PC-9 (cell line): ENCODE results near the gene PELI1. TPM values are rescaled to one million over a fixed set of nuclear protein-coding genes. Genes with fewer than 3 reads are reported as not detected.
A peak's percentile ranks its signal among the peaks of the same experiment; 100 is the strongest.

Experiments
- BruUV-seq: library from RNA; stranded (reverse); fragments of 400-500 nt; replicated peaks from 2 replicates; lab custom pipeline; 2021; lab: Mats Ljungman, UMichigan
- CTCF ChIA-PET: fragments of 300-600 bp; sonication (Branson Sonifier 250); formaldehyde crosslinking; loops from one replicate; lab custom pipeline; 2022; ENCODE audit warnings: antibody characterized with exemption; lab: Charles Lee
- POLR2A ChIA-PET: fragments of 300-600 bp; sonication (Branson Sonifier 250); formaldehyde crosslinking; loops from one replicate; lab custom pipeline; 2022; ENCODE audit warnings: antibody characterized with exemption; ENCODE audit not compliant: unreplicated experiment; lab: Charles Lee
- DNase-seq, 2 experiments: peaks; one replicate each; pipeline versions ENCODE4 v3.0.0 to v3.0.0-alpha.2; 2015 to 2022; ENCODE audit warnings: mixed read lengths in 1 of 2
- H2AFZ ChIP-seq: fragments of 200-600 bp; sonication (generic); 2 replicates; pipeline ENCODE4 v1.8.1; 2017; ENCODE audit warnings: antibody characterized with exemption
- H3F3A ChIP-seq: fragments of 200-600 bp; sonication (generic); 2 replicates; pipeline ENCODE4 v1.8.1; 2017; ENCODE audit warnings: antibody characterized with exemption, mild to moderate bottlenecking, low read depth; ENCODE audit not compliant: insufficient read depth
- H3K27ac ChIP-seq: fragments of 200-600 bp; sonication (generic); 2 replicates; pipeline ENCODE4 v1.6.1; 2016; ENCODE audit warnings: mixed run types
- H3K27me3 ChIP-seq: fragments of 200-600 bp; sonication (generic); 2 replicates; pipeline ENCODE4 v1.6.1; 2016; ENCODE audit warnings: low read depth, mixed run types; ENCODE audit not compliant: insufficient read depth
- H3K36me3 ChIP-seq: fragments of 200-600 bp; sonication (generic); 2 replicates; pipeline ENCODE4 v1.6.1; 2016; ENCODE audit warnings: low read depth, mixed run types
- H3K4me1 ChIP-seq: fragments of 200-600 bp; sonication (generic); replicated peaks from 2 replicates; pipeline ENCODE4 v1.6.1; 2016; ENCODE audit warnings: mixed run types; ENCODE audit not compliant: insufficient read depth
- H3K4me2 ChIP-seq: fragments of 200-600 bp; sonication (generic); 2 replicates; pipeline ENCODE4 v1.6.1; 2017; ENCODE audit warnings: mixed run types
- H3K4me3 ChIP-seq: fragments of 200-600 bp; sonication (generic); 2 replicates; pipeline ENCODE4 v1.6.1; 2016; ENCODE audit warnings: mixed run types
- H3K79me2 ChIP-seq: fragments of 200-600 bp; sonication (generic); 2 replicates; pipeline ENCODE4 v1.6.1; 2017; ENCODE audit warnings: low read depth, mixed run types
- H3K9me2 ChIP-seq: fragments of 200-600 bp; sonication (generic); 2 replicates; pipeline ENCODE4 v1.8.1; 2017; ENCODE audit warnings: mild to moderate bottlenecking; ENCODE audit not compliant: insufficient read depth
- H3K9me3 ChIP-seq: fragments of 200-600 bp; sonication (generic); 2 replicates; pipeline ENCODE4 v1.8.1; 2016; ENCODE audit warnings: low read depth; ENCODE audit not compliant: insufficient read depth
- H4K20me1 ChIP-seq: fragments of 200-600 bp; sonication (generic); 2 replicates; pipeline ENCODE4 v1.8.1; 2017; ENCODE audit not compliant: insufficient read depth
- EZH2 ChIP-seq: fragments of 200-600 bp; sonication (generic); IDR thresholded peaks from 2 replicates; pipeline ENCODE4 v1.8.0; 2017; ENCODE audit warnings: antibody characterized with exemption, low read depth
- intact Hi-C: fragments of 100-400 bp; cut with micrococcal nuclease; formaldehyde crosslinking; loops from one replicate; pipeline ENCODE4 v1.10.0; 2022; ENCODE audit not compliant: unreplicated experiment
- total RNA-seq: library from RNA; stranded (reverse); gene quantifications from 2 replicates; pipeline ENCODE4 v1.2.3, GENCODE V29; 2021
- TF ChIP-seq, protein P1 (sequence below): fragments of 200-600 bp; sonication (generic); conservative IDR thresholded peaks from 2 replicates; pipeline ENCODE4 v1.6.1; 2017; ENCODE audit warnings: mixed run types, antibody characterized with exemption, mild to moderate bottlenecking, moderate library complexity

Gene PELI1
- total RNA-seq, 1 experiment from 2014 or later: 32.6 TPM

DNA sequence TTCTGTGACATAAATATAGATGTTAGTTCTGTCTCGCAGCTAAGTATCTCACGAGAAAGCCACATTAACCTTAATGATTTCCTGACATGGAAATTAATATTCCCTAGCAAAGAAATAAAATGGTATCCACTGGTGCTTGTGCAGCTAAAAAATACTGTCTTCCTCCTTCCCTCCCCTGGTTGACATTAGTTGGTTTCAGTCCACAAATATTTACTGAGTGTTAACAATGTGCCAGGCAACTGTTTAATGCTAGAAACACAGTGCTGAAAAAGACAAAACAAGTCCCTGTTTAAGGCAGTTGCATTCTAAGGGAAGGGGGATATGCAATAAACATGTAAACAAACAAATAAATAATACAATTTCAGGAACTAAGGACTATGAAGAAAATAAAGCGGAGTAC lies 80.8 kb downstream of the PELI1 start:
- Histone ChIP-seq H3K9me2 (no peaks in the 10 kb centered on the region), H2AFZ (no peak overlapping the region), H3K27ac (no peak overlapping the region), H3K9me3 (no peaks in the 10 kb centered on the region), H3K79me2 (no peaks in the 10 kb centered on the region), H3K27me3 (no peaks in the 10 kb centered on the region), H3K4me3 (no peak overlapping the region), H3F3A (peaks cover 9% of the 10 kb centered on the region; the same call in 1 of the 2 replicates), H3K4me2 (no peak overlapping the region), H4K20me1 (no peaks in the 10 kb centered on the region), H3K4me1 (peaks cover 19% of the 10 kb centered on the region), H3K36me3 (no peaks in the 10 kb centered on the region)
- POLR2A ChIA-PET: no interaction called here
- no peak for DNase-seq
- intact Hi-C loops: no loop called here
- no TSS peak for BruUV-seq
- CTCF ChIA-PET: no interaction called here
- TF ChIP-seq EZH2: no peak
- TF ChIP-seq, protein P1, sequence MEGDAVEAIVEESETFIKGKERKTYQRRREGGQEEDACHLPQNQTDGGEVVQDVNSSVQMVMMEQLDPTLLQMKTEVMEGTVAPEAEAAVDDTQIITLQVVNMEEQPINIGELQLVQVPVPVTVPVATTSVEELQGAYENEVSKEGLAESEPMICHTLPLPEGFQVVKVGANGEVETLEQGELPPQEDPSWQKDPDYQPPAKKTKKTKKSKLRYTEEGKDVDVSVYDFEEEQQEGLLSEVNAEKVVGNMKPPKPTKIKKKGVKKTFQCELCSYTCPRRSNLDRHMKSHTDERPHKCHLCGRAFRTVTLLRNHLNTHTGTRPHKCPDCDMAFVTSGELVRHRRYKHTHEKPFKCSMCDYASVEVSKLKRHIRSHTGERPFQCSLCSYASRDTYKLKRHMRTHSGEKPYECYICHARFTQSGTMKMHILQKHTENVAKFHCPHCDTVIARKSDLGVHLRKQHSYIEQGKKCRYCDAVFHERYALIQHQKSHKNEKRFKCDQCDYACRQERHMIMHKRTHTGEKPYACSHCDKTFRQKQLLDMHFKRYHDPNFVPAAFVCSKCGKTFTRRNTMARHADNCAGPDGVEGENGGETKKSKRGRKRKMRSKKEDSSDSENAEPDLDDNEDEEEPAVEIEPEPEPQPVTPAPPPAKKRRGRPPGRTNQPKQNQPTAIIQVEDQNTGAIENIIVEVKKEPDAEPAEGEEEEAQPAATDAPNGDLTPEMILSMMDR: no peak

DNA sequence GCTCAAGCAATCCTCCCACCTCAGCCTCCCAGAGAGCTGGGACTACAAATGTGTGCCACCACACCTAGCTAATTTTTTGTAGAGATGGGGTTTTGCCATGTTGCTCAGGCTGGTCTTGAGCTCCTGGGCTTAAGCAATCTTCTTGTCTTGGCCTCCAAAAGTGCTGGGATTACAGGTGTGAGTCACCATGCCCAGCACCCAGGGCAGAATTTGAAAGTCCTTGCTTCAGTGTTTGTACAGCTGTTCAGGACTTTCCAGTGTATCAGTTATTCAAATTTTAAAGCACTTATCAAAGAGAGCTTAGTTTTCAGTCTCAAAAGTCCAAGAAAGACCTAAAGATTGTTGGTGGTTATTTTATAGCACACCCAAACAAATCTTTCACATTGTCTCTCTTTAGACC lies 81.4 kb downstream of the PELI1 start:
- no TSS peak for BruUV-seq
- TF ChIP-seq EZH2: no peak
- TF ChIP-seq, protein P1: no peak
- Histone ChIP-seq H2AFZ (no peak overlapping the region), H3K79me2 (no peaks in the 10 kb centered on the region), H3K4me2 (peak overlapping the region; percentile 22; the same call in 1 of the 2 replicates), H3K4me1 (peaks cover 19% of the 10 kb centered on the region), H3K9me3 (no peaks in the 10 kb centered on the region), H3K4me3 (no peak overlapping the region), H3K27ac (no peak overlapping the region), H3K36me3 (no peaks in the 10 kb centered on the region), H3K9me2 (no peaks in the 10 kb centered on the region), H3F3A (peaks cover 9% of the 10 kb centered on the region; the same call in 1 of the 2 replicates), H3K27me3 (no peaks in the 10 kb centered on the region), H4K20me1 (no peaks in the 10 kb centered on the region)
- ChIA-PET POLR2A (interaction anchor here (0.6 kb wide), 1 partner anchor 140 kb away, joined by 14 read pairs; no protein-coding TSS in a partner anchor), CTCF (no interaction called here)
- intact Hi-C loops: no loop called here
- DNase-seq: peak; percentile 34 to 88

DNA sequence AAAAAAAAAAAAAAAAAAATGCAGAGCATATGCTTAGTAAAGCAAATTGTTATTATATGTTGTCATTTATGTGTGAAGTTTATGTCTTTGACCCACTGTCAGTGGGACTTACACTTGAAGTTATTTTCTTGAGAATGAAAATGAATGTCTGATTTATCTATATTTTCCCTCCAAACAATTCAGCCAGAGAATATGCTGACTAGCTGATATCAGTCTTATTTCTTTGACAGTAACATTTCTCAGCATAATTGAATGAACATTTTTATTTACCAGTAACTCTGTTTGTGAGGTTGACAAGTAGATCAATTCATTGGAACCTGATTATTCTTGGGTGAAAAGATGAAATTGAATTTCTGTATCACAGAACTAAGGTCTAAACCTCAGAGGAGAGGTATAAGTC lies 85.0 kb downstream of the PELI1 start:
- no peak overlapping the region for H2AFZ ChIP-seq
- H3K9me3 ChIP-seq: no peaks in the 10 kb centered on the region
- no TSS peak for BruUV-seq
- H3K27me3 ChIP-seq: no peaks in the 10 kb centered on the region
- peaks cover 12% of the 10 kb centered on the region for H3K4me1 ChIP-seq
- no peak overlapping the region for H3K4me3 ChIP-seq
- no peaks in the 10 kb centered on the region for H4K20me1 ChIP-seq
- H3K4me2 ChIP-seq: no peak overlapping the region
- H3K36me3 ChIP-seq: no peaks in the 10 kb centered on the region
- H3F3A ChIP-seq: peaks cover 9% of the 10 kb centered on the region; the same call in 1 of the 2 replicates
- CTCF ChIA-PET: no interaction called here
- POLR2A ChIA-PET: interaction anchor here (0.6 kb wide), 1 partner anchor 90 kb away, joined by 5 read pairs; no protein-coding TSS in a partner anchor
- H3K27ac ChIP-seq: no peak overlapping the region
- no peak for DNase-seq
- no peaks in the 10 kb centered on the region for H3K79me2 ChIP-seq
- intact Hi-C loops: no loop called here
- TF ChIP-seq EZH2: no peak
- TF ChIP-seq, protein P1: no peak
- H3K9me2 ChIP-seq: no peaks in the 10 kb centered on the region
